Hematopoietic multipotent progenitor cell treated with erythropoietin and hydrocortisone succinate and interleukin-3 and kit ligand, for 17 days (in vitro differentiated cells): ENCODE measurements around the gene ABCB8.

ENCODE experiments used
- DNase-seq: peaks from one replicate; pipeline ENCODE4 v3.0.0-alpha.2; 2015; ENCODE audit warnings: low spot score

Gene ABCB8

GRCh38 chr7:151087245-151088018 lies 59.2 kb downstream of the ABCB8 start:
- DNase-seq = no peak

- DNase-seq = no peak
Observed at GRCh38 chr7:151088019-151088855, 60.0 kb downstream of the ABCB8 start.

DNA sequence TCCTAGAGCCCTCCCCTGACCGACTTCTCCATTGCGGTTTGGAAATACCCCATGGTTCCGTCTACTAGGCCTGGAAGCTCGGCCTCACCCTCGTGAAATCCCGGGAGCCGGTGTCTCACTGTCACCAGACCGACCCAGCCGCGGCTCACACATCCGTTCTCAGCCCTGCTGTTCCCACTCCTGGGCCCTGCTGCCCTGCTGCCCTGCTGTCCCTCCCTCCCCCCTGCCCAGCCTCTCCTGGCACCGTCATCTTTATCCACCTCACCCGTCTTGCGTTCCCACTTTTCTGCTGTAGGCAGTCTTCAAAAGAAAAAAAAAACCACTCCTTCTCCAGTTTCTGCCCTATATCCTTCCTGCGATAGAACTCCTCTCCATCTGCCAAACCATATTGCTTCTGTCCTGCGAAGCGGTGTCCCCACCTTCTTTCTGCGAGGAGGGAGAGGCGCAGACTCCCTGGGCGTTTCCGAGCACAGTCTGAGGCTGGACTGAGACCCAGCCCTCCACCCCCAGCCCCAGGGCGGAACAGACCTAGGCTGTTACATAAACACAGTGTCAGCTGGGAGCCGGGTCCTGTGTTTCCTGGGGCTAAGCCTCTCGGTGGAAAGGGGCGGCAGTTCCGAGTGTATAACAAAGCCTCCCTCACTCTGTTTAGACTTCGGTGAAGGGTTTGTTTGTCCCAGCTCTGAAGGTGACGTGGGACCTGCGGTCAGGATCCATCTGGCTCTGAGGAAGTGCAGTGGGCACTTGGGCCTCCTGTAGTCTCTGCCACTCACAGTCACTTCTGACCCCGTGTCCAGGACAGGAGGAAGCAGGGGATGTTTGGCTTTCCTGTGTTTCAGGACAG lies 60.8 kb downstream of the ABCB8 start:
- no peak for DNase-seq

DNA sequence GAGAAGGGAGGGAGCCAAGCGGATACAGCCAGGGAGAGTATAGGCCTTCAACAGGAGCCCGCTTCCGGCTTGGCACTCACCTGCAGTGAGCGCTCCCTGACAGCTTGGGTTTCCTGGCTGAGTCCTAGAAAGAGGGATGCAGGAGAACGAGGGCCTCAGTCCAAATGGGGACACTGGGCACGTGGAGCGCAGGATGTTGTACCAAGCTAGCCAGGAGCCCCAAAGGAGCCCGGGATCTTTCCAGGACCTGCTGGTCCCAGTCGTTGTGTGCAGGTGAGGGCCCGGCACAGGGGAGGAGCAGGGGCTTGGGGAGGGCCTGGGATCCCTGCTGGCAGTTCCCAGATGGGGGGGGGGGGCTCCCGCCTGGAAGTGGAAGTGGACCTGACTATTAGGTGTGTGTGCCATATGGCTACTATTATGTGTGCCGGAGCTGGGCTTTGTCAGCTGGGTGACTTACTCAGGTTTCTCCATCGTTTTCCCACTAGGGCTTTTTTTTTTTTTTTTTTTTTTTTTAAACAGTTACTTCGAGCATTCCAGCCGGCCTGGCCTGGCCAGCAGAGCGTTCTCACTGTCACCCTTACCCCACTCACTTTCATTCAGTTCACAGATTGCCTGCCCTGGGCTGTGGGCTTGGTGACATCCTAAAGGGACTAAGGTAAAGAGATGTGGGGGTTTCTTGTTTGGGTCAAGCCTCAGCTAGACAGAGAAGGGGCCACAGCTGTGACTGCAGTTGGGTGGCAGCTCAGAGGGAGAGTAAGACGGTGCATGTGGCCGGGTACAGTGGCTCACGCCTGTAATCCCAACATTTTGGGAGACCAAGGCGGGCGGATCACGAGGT lies 61.9 kb downstream of the ABCB8 start:
- no peak for DNase-seq

DNA sequence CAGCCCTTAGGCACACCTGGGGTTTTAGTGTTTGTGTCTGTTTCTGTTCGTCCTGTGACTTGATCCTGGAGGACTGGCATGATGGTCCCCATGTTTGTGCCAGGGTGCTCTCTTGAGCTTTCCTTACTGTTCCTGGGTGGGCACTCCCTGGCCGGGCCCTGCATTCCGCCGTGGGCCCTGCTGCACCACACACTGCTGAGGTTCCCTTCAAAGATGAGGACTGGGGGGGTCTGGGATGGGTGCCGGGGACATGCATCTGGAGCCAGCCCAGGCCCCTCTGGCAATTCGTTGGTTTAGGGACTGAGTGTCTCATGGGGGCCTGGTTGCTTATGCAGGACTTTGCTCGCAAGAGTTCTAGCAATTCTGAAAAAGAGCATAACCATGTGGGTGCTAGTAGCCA lies 62.8 kb downstream of the ABCB8 start:
- DNase-seq = no peak

- DNase-seq = no peak
Observed at GRCh38 chr7:151091431-151091830, 63.2 kb downstream of the ABCB8 start.

- no peak for DNase-seq
Observed at GRCh38 chr7:151091988-151092387, 63.7 kb downstream of the ABCB8 start.

DNA sequence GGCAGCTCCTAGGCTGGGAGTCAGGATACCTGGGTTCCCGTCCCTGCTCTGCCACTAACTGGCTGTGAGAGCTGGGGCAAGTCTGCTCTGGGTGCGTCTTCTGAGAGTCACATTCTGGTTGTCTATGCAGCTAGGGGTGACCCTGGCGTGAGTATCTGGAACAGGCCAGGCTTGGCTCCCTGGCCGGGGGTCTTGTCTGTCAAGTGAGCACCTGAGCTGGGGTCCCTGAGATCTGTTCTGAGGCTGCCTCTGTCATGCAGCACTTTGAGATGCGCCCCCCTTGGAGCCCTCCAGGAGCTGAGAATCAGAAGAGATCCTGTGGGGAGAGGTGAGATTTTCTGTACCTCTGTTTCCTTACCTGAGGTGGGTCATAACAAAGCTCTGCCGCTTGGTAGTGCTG lies 65.5 kb downstream of the ABCB8 start:
- no peak for DNase-seq

DNA sequence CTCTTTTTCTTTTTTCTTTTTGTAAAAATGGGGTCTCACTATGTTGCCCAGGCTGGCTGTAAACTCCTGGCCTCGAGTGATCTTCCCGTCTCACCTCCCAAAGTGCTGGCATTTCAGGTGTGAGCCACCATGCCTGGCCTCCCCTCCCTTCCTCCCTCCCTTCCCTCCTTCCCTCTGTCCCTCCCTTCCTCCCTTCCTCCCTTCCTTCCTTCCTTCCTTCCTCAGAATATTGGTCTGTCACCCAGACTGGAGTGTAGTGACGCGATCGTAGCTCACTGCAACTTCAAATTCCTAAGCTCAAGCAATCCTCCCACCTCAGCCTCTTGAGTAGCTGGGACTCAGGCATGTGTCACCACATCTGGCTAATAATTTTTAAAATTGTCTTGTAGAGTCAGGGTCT lies 66.4 kb downstream of the ABCB8 start:
- DNase-seq = no peak

DNA sequence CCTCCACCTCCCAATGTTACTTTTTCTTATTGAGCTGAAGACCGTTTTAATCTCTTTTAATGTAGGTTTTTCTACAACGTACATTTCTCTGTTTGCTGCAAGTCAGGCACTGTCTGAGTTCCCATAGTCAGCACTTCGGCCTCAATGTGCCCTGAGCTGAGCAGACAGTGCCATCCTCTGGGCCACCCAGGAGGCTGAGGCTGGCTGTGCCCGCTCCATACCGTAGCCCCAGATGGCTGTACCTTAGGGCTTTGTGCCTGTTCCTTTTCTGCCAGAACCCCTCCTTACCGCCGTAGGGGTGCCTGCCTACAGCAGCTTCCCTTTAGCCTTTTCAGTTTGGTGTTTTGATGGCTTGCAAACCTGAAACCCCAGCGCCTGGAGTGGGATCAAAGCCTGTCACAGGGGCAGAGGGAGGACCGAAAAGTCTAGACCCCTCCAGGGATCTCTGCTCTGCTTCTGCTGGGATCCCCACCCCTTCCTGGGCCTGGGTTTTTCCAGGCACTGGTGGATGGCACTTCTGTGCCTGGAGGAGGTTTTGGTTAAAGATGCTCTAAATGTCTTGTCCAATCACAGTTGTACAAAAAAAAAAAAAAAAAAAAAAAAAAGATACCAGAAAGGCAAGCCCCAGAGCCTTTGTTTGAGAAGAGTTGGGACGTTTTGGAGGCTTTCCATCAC lies 67.0 kb downstream of the ABCB8 start:
- DNase-seq = no peak

DNA sequence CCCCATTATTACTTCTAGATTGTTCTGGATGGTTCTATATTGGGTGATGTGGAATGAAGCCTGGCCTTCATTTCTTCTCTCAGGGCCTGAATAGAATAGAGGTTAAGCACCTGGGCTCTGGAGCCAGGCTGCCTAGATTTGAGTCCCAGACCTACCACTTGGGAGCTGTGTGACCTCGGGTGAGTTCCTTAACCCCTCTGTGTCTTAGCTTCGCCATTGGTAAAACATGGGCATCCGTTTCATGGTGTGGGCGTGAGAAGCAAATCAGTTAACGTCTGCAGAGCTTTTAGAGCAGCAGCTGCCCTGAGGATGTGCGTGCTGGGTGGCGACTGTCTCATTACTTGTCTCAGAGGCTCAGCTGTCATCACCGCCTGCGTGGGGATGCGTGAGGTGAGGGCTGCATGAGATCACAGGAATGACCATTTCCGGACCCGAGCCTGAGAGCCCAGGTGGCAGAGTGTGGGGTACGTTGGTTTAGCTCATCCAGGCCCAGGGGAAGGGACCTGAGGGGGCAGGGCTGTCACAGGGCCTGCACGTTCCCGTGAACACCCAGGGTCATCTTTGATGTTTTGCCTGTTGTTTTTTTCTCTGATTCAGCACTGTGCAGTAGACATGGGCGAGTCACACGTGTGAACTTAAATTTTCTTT lies 67.7 kb downstream of the ABCB8 start:
- DNase-seq = no peak
